ENCODE measurements around the gene PPP1R7.

Gene PPP1R7

GRCh38 chr2:241204490-241204889, 54.2 kb downstream of the PPP1R7 start:
- no peak overlapping the region for H2AFZ ChIP-seq (ENCODE audit: low read depth, low read length)
- DNase-seq (no peak), ATAC-seq (ENCODE audit: insufficient read depth, low read depth) (peak; percentile 24; the same call in 1 of the 3 replicates)
- TF ChIP-seq EZH2 (IDR thresholded peaks at IDR 0.05; ENCODE audit: borderline replicate concordance, low read depth, low read length, severe bottlenecking) (no peak), CTCF (IDR thresholded peaks at IDR 0.05; ENCODE audit: borderline replicate concordance, extremely low read depth, low read length, poor library complexity, severe bottlenecking) (no peak)
- H3K4me3 ChIP-seq (ENCODE audit: low read depth in 1 of 2, low read length in 2 of 2) = no peak overlapping the region
- H4K20me1 ChIP-seq (ENCODE audit: insufficient read depth, low read length) = peaks cover 4% of the 10 kb centered on the region
- H3K4me2 ChIP-seq (ENCODE audit: insufficient read depth, low read length) = no peak overlapping the region
- H3K79me2 ChIP-seq (ENCODE audit: insufficient read depth, low read length) = no peaks in the 10 kb centered on the region
- H3K27me3 ChIP-seq (ENCODE audit: insufficient read depth, low read length, poor library complexity) = no peaks in the 10 kb centered on the region
- H3K27ac ChIP-seq (ENCODE audit: low read length) = no peak overlapping the region
- H3K9me3 ChIP-seq (ENCODE audit: insufficient read depth, low read length, severe bottlenecking) = no peaks in the 10 kb centered on the region
- H3K36me3 ChIP-seq (ENCODE audit: insufficient read depth, low read length) = no peaks in the 10 kb centered on the region
- H3K4me1 ChIP-seq (ENCODE audit: insufficient read depth, low read length) = no peaks in the 10 kb centered on the region
- no peak overlapping the region for H3K9ac ChIP-seq (ENCODE audit: low read depth, low read length)

- Histone ChIP-seq H3K27ac (ENCODE audit: low read length) (no peak overlapping the region), H3K36me3 (ENCODE audit: insufficient read depth, low read length) (no peaks in the 10 kb centered on the region), H4K20me1 (ENCODE audit: insufficient read depth, low read length) (peaks cover 5% of the 10 kb centered on the region), H3K4me2 (ENCODE audit: insufficient read depth, low read length) (no peak overlapping the region), H3K4me3 (ENCODE audit: low read depth in 1 of 2, low read length in 2 of 2) (no peak overlapping the region), H3K4me1 (ENCODE audit: insufficient read depth, low read length) (no peaks in the 10 kb centered on the region), H2AFZ (ENCODE audit: low read depth, low read length) (no peak overlapping the region), H3K9ac (ENCODE audit: low read depth, low read length) (no peak overlapping the region), H3K9me3 (ENCODE audit: insufficient read depth, low read length, severe bottlenecking) (no peaks in the 10 kb centered on the region), H3K27me3 (ENCODE audit: insufficient read depth, low read length, poor library complexity) (no peaks in the 10 kb centered on the region), H3K79me2 (ENCODE audit: insufficient read depth, low read length) (no peaks in the 10 kb centered on the region)
- DNase-seq = no peak
- TF ChIP-seq EZH2 (IDR thresholded peaks at IDR 0.05; ENCODE audit: borderline replicate concordance, low read depth, low read length, severe bottlenecking) = no peak
- TF ChIP-seq CTCF (IDR thresholded peaks at IDR 0.05; ENCODE audit: borderline replicate concordance, extremely low read depth, low read length, poor library complexity, severe bottlenecking) = no peak
- no peak for ATAC-seq (ENCODE audit: insufficient read depth, low read depth)
Measured at GRCh38 chr2:241205086-241205485, 54.8 kb downstream of the PPP1R7 start.

- peaks cover 9% of the 10 kb centered on the region for H4K20me1 ChIP-seq (ENCODE audit: insufficient read depth, low read length)
- TF ChIP-seq EZH2 (IDR thresholded peaks at IDR 0.05; ENCODE audit: borderline replicate concordance, low read depth, low read length, severe bottlenecking) (no peak), CTCF (IDR thresholded peaks at IDR 0.05; ENCODE audit: borderline replicate concordance, extremely low read depth, low read length, poor library complexity, severe bottlenecking) (no peak)
- DNase-seq = no peak
- no peak overlapping the region for H3K4me2 ChIP-seq (ENCODE audit: insufficient read depth, low read length)
- no peaks in the 10 kb centered on the region for H3K27me3 ChIP-seq (ENCODE audit: insufficient read depth, low read length, poor library complexity)
- H3K9me3 ChIP-seq (ENCODE audit: insufficient read depth, low read length, severe bottlenecking) = no peaks in the 10 kb centered on the region
- H3K9ac ChIP-seq (ENCODE audit: low read depth, low read length) = no peak overlapping the region
- no peak overlapping the region for H3K4me3 ChIP-seq (ENCODE audit: low read depth in 1 of 2, low read length in 2 of 2)
- no peak overlapping the region for H3K27ac ChIP-seq (ENCODE audit: low read length)
- no peaks in the 10 kb centered on the region for H3K36me3 ChIP-seq (ENCODE audit: insufficient read depth, low read length)
- no peak overlapping the region for H2AFZ ChIP-seq (ENCODE audit: low read depth, low read length)
- no peaks in the 10 kb centered on the region for H3K79me2 ChIP-seq (ENCODE audit: insufficient read depth, low read length)
- ATAC-seq (ENCODE audit: insufficient read depth, low read depth) = no peak
- no peaks in the 10 kb centered on the region for H3K4me1 ChIP-seq (ENCODE audit: insufficient read depth, low read length)
Measured at GRCh38 chr2:241207151-241207550, 56.9 kb downstream of the PPP1R7 start.

GRCh38 chr2:241207641-241208040, 57.4 kb downstream of the PPP1R7 start:
- no peak for TF ChIP-seq CTCF (IDR thresholded peaks at IDR 0.05; ENCODE audit: borderline replicate concordance, extremely low read depth, low read length, poor library complexity, severe bottlenecking)
- no peak for TF ChIP-seq EZH2 (IDR thresholded peaks at IDR 0.05; ENCODE audit: borderline replicate concordance, low read depth, low read length, severe bottlenecking)
- no peaks in the 10 kb centered on the region for H3K36me3 ChIP-seq (ENCODE audit: insufficient read depth, low read length)
- no peak overlapping the region for H3K27ac ChIP-seq (ENCODE audit: low read length)
- DNase-seq = no peak
- no peak overlapping the region for H3K4me2 ChIP-seq (ENCODE audit: insufficient read depth, low read length)
- no peaks in the 10 kb centered on the region for H3K79me2 ChIP-seq (ENCODE audit: insufficient read depth, low read length)
- no peaks in the 10 kb centered on the region for H3K27me3 ChIP-seq (ENCODE audit: insufficient read depth, low read length, poor library complexity)
- no peaks in the 10 kb centered on the region for H3K9me3 ChIP-seq (ENCODE audit: insufficient read depth, low read length, severe bottlenecking)
- H4K20me1 ChIP-seq (ENCODE audit: insufficient read depth, low read length) = peaks cover 10% of the 10 kb centered on the region
- H3K4me1 ChIP-seq (ENCODE audit: insufficient read depth, low read length) = no peaks in the 10 kb centered on the region
- no peak overlapping the region for H3K9ac ChIP-seq (ENCODE audit: low read depth, low read length)
- no peak overlapping the region for H2AFZ ChIP-seq (ENCODE audit: low read depth, low read length)
- ATAC-seq (ENCODE audit: insufficient read depth, low read depth) = no peak; the same call in 2 of the 3 replicates
- no peak overlapping the region for H3K4me3 ChIP-seq (ENCODE audit: low read depth in 1 of 2, low read length in 2 of 2)

Data from DND-41 (cell line).